ENCODE results near the gene CCDC174.

The CCDC174 gene

DNA sequence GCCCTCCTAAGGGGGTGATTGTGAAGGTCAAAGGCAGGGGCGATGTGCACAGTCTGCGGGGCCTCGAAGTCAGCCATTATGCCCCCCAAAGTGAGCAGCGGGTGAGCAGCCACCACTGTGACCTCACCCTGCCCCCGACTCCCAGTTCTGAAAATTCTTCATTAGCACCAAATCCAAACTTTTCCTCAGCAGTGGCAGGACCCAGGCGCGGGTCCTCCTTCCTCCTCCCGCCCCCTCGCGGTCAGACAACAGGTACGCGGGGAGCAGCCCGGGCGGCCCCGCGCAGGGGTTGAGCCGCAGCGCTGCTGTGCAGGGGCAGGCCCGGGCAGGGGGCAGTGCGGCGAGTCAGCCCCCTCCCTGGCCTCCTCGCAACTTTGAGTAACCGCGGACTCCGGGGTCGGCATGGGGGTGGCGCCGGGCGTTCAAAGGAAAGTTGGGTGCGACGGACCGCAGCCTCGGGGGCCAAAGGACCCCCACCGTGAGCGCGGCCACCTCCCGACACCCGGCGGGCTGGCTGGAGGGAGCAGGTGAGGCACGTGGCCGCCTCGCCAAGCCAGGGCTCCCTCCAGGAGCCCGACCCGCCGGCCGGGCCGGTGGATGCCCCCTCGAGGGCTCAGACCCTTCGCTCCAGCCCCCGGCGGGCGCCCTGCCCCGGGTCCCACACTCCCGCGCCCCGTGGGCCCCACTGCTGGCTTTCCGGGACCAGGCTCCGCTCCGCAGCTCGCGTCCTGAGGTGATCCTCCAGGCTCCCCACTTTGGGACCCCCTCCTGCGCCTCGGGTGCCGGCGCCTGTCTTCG lies 49.4 kb upstream of the CCDC174 start:
- peak overlapping the region; percentile 19 for H3K4me3 ChIP-seq (ENCODE audit: low read depth, low read length)
- POLR2A ChIA-PET: no interaction called here
- CTCF ChIA-PET: interaction anchor here (0.7 to 1.4 kb wide), 2 partner anchors 14 to 321 kb away, joined by 4 read pairs; no protein-coding TSS in a partner anchor
- H3K36me3 ChIP-seq (ENCODE audit: control insufficient read depth in 2 of 2, insufficient read depth in 1 of 2, low read length in 2 of 2): no peaks in the 10 kb centered on the region
- TF ChIP-seq GLIS2 (tag by site-specific recombination; IDR thresholded peaks at IDR 0.05) (peak; percentile 76), ZNF335 (tag by site-specific recombination; conservative IDR thresholded peaks at IDR 0.05) (peak; percentile 39; the same call in 1 of the 2 replicates), ZNF354C (tag by site-specific recombination; IDR thresholded peaks at IDR 0.05; ENCODE audit: borderline replicate concordance, low read depth) (no peak), ZBTB20 (tag by site-specific recombination; IDR thresholded peaks at IDR 0.05) (peak; percentile 83), OVOL3 (tag by site-specific recombination; IDR thresholded peaks at IDR 0.05) (no peak), PRDM1 (tag by site-specific recombination; IDR thresholded peaks at IDR 0.05) (no peak), ZEB2 (tag by site-specific recombination; IDR thresholded peaks at IDR 0.05) (no peak), SP3 (tag by site-specific recombination; IDR thresholded peaks at IDR 0.05) (no peak), SCRT2 (tag by site-specific recombination; IDR thresholded peaks at IDR 0.05) (peak; percentile 78), ZFP69B (tag by site-specific recombination; IDR thresholded peaks at IDR 0.05) (peak; percentile 80), BCL11B (tag by site-specific recombination; IDR thresholded peaks at IDR 0.05; ENCODE audit: low read depth) (no peak), FEZF1 (tag by site-specific recombination; IDR thresholded peaks at IDR 0.05) (peak; percentile 36; the same call in 1 of the 2 replicates), ZNF19 (tag by site-specific recombination; IDR thresholded peaks at IDR 0.05; ENCODE audit: low read depth) (no peak), ZIC2 (tag by site-specific recombination; IDR thresholded peaks at IDR 0.05) (peak; percentile 58), ZNF10 (tag by site-specific recombination; IDR thresholded peaks at IDR 0.05) (peak; percentile 95), ZBTB7A (tag by site-specific recombination; IDR thresholded peaks at IDR 0.05; ENCODE audit: low read depth) (no peak), ZNF670 (tag by site-specific recombination; IDR thresholded peaks at IDR 0.05; ENCODE audit: low read depth) (no peak), HOXC10 (CRISPR knock-in tag; IDR thresholded peaks at IDR 0.05) (no peak), ZBTB8A (tag by site-specific recombination; IDR thresholded peaks at IDR 0.05) (peak; percentile 52), ZNF555 (tag by site-specific recombination; conservative IDR thresholded peaks at IDR 0.05) (no peak), ZNF654 (tag by site-specific recombination; IDR thresholded peaks at IDR 0.05; ENCODE audit: low read depth) (no peak), ZNF311 (tag by site-specific recombination; IDR thresholded peaks at IDR 0.05; ENCODE audit: borderline replicate concordance) (no peak), ZNF776 (tag by site-specific recombination; IDR thresholded peaks at IDR 0.05; ENCODE audit: borderline replicate concordance) (no peak), ZXDB (tag by site-specific recombination; IDR thresholded peaks at IDR 0.05) (peak; percentile 73; the same call in 1 of the 2 replicates), GLIS1 (tag by site-specific recombination; IDR thresholded peaks at IDR 0.05) (peak; percentile 75), ZNF544 (tag by site-specific recombination; IDR thresholded peaks at IDR 0.05) (no peak)
- TF ChIP-seq, protein P1, sequence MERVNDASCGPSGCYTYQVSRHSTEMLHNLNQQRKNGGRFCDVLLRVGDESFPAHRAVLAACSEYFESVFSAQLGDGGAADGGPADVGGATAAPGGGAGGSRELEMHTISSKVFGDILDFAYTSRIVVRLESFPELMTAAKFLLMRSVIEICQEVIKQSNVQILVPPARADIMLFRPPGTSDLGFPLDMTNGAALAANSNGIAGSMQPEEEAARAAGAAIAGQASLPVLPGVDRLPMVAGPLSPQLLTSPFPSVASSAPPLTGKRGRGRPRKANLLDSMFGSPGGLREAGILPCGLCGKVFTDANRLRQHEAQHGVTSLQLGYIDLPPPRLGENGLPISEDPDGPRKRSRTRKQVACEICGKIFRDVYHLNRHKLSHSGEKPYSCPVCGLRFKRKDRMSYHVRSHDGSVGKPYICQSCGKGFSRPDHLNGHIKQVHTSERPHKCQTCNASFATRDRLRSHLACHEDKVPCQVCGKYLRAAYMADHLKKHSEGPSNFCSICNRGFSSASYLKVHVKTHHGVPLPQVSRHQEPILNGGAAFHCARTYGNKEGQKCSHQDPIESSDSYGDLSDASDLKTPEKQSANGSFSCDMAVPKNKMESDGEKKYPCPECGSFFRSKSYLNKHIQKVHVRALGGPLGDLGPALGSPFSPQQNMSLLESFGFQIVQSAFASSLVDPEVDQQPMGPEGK (tag by site-specific recombination; IDR thresholded peaks at IDR 0.05): peak; percentile 19; the same call in 1 of the 2 replicates
- TF ChIP-seq, protein P2, sequence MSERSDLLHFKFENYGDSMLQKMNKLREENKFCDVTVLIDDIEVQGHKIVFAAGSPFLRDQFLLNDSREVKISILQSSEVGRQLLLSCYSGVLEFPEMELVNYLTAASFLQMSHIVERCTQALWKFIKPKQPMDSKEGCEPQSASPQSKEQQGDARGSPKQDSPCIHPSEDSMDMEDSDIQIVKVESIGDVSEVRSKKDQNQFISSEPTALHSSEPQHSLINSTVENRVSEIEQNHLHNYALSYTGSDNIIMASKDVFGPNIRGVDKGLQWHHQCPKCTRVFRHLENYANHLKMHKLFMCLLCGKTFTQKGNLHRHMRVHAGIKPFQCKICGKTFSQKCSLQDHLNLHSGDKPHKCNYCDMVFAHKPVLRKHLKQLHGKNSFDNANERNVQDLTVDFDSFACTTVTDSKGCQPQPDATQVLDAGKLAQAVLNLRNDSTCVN (tag by site-specific recombination; optimal IDR thresholded peaks at IDR 0.05): peak; percentile 48
- TF ChIP-seq, protein P3, sequence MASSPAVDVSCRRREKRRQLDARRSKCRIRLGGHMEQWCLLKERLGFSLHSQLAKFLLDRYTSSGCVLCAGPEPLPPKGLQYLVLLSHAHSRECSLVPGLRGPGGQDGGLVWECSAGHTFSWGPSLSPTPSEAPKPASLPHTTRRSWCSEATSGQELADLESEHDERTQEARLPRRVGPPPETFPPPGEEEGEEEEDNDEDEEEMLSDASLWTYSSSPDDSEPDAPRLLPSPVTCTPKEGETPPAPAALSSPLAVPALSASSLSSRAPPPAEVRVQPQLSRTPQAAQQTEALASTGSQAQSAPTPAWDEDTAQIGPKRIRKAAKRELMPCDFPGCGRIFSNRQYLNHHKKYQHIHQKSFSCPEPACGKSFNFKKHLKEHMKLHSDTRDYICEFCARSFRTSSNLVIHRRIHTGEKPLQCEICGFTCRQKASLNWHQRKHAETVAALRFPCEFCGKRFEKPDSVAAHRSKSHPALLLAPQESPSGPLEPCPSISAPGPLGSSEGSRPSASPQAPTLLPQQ (tag by site-specific recombination; IDR thresholded peaks at IDR 0.05): peak; percentile 87
- TF ChIP-seq, protein P4, sequence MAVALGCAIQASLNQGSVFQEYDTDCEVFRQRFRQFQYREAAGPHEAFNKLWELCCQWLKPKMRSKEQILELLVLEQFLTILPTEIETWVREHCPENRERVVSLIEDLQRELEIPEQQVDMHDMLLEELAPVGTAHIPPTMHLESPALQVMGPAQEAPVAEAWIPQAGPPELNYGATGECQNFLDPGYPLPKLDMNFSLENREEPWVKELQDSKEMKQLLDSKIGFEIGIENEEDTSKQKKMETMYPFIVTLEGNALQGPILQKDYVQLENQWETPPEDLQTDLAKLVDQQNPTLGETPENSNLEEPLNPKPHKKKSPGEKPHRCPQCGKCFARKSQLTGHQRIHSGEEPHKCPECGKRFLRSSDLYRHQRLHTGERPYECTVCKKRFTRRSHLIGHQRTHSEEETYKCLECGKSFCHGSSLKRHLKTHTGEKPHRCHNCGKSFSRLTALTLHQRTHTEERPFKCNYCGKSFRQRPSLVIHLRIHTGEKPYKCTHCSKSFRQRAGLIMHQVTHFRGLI (tag by site-specific recombination; IDR thresholded peaks at IDR 0.05): no peak
- H3K9me3 ChIP-seq (ENCODE audit: control insufficient read depth, insufficient read depth, low read depth, low read length): no peaks in the 10 kb centered on the region
- no peaks in the 10 kb centered on the region for H3K4me1 ChIP-seq (ENCODE audit: control insufficient read depth, insufficient read depth, low read length)
- peak overlapping the region; percentile 16; the same call in 1 of the 2 replicates for H3K27ac ChIP-seq (ENCODE audit: extremely low read depth, low read depth, low read length)

All from HEK293 (cell line).